Measurements from ENCODE around the gene COX19.

The COX19 gene

GRCh38 chr7:1020849-1021251 is 45.5 kb upstream of the COX19 start:
- no peak overlapping the region for H3K4me3 ChIP-seq (ENCODE audit: low read depth, low read length)
- TF ChIP-seq CTCF (IDR thresholded peaks at IDR 0.05; ENCODE audit: borderline replicate concordance, insufficient read depth, low read depth, low read length): peak; percentile 27; the same call in 1 of the 2 replicates

DNA sequence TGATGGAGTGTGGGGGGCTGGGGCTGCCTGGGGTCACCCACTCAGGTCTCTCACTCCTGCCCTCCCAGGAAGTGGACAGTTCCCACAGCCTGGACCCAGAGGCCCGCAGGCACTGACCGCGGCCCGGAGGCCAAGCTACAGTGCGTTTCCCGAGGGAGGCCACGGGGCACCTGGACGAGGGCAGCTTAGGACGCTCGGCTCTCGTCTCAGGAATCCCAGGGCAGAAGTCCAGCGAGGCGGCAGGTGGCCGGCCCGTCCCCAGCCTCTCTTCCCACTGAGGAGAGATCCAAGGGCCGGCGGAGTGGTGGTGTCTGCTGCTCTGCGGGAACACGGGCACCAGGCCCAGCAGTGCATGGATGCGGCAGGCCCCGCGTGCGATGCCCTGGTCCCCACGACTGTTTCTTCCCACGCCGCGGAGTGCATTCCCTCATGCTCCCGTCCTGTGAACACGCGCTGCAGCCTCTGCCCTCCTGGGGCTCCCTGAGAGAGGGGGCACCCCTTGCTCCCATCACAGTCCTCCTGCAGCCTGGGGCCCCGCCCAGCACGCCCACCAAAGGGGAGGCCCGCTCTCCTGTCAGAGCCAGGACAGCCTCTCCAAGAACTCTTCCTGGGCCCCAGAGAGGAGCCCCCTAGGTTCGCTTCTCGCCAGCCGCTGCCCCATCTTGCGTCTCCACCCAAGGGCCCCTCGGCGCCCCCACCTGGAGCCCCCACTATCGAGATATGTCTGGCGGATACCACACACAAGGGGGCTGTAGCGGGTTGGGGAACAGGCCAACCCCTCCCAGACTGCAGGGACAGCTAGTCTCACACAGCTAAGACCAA is 44.7 kb upstream of the COX19 start:
- no peak for TF ChIP-seq CTCF (IDR thresholded peaks at IDR 0.05; ENCODE audit: borderline replicate concordance, insufficient read depth, low read depth, low read length)
- H3K4me3 ChIP-seq (ENCODE audit: low read depth, low read length): no peak overlapping the region

DNA sequence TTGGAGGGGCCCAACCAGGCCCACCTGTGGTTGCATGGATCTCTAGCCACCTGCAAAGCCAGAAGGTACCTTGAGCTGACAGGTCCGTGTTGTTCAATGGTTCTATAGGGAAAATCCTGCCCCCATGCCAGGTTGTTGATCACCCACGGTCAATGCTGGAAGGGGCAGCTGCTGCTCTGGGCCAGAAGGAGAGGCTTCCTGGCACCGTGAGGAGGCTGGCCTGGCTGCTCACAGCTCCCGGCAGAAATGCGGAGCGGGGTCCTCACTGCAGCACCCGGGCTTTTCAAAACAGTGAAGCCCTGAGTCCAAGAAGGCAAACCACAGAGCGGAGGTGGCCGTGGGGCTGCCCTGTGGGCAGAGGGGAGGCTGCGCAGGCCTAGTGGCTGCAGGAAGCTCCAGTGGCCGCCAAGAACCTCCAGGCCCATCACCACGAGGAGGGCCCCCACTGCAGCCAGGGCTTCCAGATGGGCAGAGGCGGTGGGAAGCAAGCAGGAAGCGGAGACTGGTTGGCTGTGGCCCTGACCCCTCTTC is 44.0 kb upstream of the COX19 start:
- no peak overlapping the region for H3K4me3 ChIP-seq (ENCODE audit: low read depth, low read length)
- no peak for TF ChIP-seq CTCF (IDR thresholded peaks at IDR 0.05; ENCODE audit: borderline replicate concordance, insufficient read depth, low read depth, low read length)

DNA sequence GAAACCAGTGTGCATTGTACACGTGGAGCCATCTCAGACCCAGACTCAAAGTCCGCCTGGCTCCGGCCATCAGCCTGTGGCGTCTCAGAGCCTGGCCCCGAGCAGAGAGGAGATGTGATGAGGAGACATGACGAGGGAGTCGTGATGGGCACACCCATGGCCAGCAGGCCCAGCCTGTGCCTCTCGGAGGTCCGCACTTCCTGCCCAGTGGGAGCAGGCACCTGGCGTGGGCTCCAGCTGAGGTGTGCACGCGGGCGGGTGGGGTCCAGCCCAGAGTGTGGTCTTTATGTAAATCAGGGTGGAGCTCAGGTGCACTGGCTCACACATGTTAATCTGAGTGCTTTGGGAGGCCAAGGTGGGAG is 43.0 kb upstream of the COX19 start:
- H3K4me3 ChIP-seq (ENCODE audit: low read depth, low read length): no peak overlapping the region
- TF ChIP-seq CTCF (IDR thresholded peaks at IDR 0.05; ENCODE audit: borderline replicate concordance, insufficient read depth, low read depth, low read length): no peak

DNA sequence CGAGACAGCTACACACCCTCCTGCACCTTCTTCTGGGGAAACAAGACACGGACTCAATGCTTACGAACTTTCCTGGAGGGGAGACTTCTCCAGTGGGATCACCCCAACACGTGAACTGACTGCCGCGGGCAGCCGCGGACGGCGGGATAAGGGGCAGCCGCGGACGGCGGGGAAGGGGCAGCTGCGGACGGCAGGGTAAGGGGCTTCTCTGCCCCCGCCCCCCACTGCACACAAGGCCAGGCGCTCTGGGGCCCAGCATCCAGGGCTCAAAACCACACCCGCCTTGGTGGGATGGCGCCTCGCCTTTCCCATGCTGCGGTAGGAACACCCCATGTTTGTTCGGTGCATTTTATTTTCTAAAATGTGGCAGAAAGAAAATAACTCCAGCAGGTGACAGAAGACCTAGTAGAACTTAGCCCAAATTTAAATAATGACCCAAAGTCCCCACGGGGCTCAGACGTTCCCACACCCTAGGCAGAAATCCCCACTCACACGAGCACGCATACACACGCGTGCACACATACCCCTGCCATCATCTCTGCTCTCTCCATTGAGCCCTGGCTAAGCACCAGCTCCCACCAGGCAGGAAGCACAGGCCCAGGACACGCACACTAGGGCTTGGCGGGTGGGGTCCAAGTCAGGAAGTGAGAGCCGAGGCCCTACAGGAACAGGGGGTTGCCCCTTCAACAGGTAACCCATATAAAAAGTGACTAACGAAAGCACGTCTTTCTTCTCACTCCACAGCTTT is 42.4 kb upstream of the COX19 start:
- no peak for TF ChIP-seq CTCF (IDR thresholded peaks at IDR 0.05; ENCODE audit: borderline replicate concordance, insufficient read depth, low read depth, low read length)
- no peak overlapping the region for H3K4me3 ChIP-seq (ENCODE audit: low read depth, low read length)

- TF ChIP-seq CTCF (IDR thresholded peaks at IDR 0.05; ENCODE audit: borderline replicate concordance, insufficient read depth, low read depth, low read length): no peak
- no peak overlapping the region for H3K4me3 ChIP-seq (ENCODE audit: low read depth, low read length)
These were observed 41.5 kb upstream of the COX19 start for GRCh38 chr7:1016577-1017531.

Measured in GM12875 (cell line).